NCI-H2107 (cell line): Measurements from ENCODE around the gene TRPM7.
"Not testable (repeated sequence)": the region's sequence is repeated elsewhere in the genome, so short reads cannot be mapped to it uniquely, and the experiment has no call there.

ENCODE experiments used
- DNase-seq: peaks from one replicate; lab custom pipeline; 2025; lab: John Stamatoyannopoulos, UW

Gene TRPM7

DNA sequence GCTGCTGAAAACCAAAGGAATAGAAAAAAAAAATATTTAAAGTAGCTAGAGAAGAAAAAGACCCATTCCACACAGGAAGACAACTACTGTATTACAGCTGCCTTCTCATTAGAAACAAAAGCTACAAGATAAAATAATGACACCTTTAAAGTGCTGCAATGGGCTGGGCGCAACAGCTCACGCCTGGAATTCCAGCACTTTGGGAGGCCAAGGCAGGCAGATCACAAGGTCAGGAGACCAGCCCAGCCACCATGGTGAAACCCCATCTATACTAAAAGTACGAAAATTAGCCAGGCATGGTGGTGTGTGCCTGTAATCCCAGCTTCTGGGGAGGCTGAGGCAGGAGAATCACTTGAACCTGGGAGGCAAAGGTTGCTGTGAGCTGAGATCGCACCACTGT lies 31.0 kb downstream of the TRPM7 start:
- DNase-seq = no peak

- DNase-seq = no peak
These were observed 33.3 kb downstream of the TRPM7 start for GRCh38 chr15:50653156-50653743.

GRCh38 chr15:50652671-50653070 lies 33.9 kb downstream of the TRPM7 start:
- no peak for DNase-seq

DNA sequence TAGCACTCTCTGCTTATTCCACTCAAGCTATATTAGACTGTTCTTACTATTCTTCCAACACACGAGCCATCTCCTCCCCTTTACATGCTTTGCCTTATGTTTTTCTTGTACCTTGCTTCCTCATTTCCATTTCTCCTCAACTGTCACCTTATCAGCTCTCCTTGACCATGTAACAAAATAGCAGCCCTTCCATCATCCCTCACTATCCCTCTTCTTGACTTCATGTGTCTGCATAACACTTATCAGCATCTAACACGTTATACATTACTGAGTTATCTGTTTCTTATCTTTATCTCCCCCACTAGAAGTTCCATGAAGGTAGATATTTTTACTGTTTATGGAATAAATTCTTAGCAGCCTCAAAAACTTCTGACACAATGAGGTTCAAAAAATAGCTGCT lies 45.3 kb downstream of the TRPM7 start:
- DNase-seq = no peak

GRCh38 chr15:50636146-50636545 lies 50.5 kb downstream of the TRPM7 start:
- no peak for DNase-seq

DNA sequence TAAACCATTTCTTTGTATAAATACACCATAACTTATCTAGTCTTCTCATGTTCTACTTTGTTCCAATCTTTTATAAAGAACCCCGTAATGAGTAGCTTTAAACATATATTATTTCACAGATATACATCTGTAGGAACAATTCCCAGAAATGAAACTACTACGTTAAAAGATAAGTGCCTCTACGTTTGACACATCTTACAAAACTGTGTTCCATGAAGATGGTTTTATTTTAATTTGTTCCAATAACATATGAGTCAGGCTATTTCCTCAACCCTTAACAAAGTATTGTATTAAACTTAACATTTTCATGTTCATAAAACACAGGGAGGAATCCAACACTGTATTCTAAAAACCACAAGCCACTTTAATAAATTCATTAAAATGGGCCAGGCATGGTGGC lies 52.9 kb downstream of the TRPM7 start:
- no peak for DNase-seq

- no peak for DNase-seq
These were observed 58.2 kb downstream of the TRPM7 start for GRCh38 chr15:50628421-50628820.

- DNase-seq = no peak
These were observed 59.1 kb downstream of the TRPM7 start for GRCh38 chr15:50627351-50628055.

DNA sequence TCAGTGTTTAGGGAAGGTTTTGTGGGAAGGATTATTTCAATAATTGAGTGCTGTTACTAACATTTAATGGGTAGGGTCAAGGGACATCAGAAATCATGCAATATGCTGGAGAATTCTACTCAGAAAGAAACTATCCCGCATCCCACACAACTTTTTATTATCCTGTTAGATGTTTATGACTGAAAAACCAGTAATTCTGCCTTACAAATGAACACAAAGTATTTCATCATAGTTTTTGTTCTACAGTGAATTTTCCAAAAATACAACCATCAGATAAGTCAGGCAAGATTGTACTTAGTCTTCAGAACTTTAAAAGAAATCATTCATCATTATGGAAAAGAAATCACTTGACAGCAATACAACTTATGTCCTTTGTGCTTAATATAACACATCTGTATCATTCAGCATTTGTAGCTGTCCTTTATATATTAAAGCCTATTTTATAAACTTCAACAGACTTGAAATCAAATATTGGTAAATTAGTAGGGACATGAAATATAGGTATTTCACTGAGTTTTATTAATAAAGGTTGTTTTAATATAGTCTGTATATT lies 61.9 kb downstream of the TRPM7 start:
- DNase-seq = no peak

- not testable (repeated sequence) for DNase-seq
These were observed 64.1 kb downstream of the TRPM7 start for GRCh38 chr15:50622361-50622943.

DNA sequence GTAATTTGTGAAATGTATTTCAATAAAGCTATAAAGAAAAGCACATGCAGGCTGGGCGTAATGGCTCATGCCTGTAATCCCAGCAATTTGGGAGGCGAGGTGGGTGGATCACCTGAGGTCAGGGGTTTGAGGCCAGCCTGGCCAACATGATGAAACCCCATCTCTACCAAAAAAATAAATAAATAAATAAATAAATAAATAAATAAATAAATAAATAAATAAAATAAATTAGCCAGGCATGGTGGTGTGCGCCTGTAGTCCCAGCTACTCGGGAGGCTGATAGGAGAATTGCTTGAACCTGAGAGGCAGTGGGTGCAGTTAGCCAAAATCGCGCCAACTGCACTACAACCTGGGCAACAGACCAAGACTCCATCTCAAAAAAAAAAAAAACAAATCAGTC lies 69.6 kb downstream of the TRPM7 start:
- DNase-seq = not testable (repeated sequence)

DNA sequence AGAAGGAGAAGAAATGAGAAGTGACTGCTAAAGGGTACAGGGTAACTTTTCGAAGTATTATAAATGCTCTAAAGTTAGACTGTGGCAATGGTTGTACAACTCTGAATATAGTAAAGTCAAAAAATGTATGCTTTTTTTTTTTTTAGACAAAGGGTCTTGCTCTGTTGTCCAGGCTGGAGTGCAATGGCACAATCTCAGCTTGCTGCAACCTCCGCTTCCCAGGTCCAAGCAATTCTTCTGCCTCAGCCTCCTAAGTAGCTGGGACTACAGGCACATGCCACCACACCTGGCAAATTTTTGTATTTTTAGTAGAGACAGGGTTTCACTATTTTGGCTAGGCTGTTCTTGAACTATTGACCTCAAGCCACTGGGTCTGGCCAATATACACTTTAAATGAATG lies 70.0 kb downstream of the TRPM7 start:
- not testable (repeated sequence) for DNase-seq

DNA sequence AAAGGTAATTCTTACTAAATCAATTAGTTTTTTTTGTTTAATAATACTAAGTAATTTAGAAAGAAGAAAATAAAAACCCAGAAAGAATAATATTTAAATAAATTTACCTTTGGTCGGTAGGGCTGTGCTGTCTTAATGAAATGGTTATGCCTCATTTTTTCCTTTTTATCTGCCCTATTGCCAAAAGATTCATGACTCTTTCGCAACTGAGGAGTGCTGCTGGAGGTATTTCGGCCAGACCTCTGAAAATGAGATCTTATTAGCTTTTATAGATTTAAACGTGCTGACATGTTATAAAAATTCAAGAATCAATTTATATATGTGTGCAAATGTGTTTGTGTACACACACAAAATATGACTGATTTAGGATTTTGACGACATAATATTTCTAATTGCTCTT lies 73.0 kb downstream of the TRPM7 start:
- no peak for DNase-seq

DNA sequence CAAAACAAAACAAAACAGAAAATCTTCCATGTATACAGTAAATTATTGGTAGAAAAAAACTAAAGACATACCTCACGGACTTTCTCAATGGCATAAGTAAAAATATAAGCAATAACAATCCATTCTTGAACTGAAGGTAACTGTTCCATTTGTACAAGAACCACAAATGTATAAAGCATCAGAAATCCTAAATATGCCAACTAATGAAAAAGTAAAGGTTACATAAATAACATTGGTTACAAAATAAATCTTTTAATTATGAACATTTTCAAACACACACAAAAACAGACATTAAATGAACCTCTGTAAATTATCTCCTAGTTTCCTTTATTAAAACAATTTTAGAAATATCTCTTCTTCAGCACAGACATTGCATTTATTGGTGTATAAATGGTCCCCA lies 79.5 kb downstream of the TRPM7 start:
- DNase-seq = no peak

DNA sequence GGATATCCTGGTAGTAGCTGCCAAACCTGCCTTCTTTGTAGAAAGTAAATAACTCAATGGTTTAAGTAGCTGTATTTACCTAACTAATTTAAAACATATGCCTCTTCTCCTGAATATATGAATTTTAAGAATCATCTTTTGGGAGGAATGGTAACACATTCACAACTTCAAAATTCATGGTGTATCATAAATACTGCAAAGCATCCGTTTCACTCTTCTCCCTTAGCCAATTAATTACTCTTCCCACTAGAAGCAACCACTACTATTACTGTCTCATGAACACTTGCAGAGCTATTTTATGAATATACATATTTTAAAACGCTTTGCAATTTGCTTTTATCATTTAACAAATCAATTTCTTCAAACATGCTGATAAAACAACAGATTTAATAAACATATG lies 81.1 kb downstream of the TRPM7 start:
- no peak for DNase-seq

DNA sequence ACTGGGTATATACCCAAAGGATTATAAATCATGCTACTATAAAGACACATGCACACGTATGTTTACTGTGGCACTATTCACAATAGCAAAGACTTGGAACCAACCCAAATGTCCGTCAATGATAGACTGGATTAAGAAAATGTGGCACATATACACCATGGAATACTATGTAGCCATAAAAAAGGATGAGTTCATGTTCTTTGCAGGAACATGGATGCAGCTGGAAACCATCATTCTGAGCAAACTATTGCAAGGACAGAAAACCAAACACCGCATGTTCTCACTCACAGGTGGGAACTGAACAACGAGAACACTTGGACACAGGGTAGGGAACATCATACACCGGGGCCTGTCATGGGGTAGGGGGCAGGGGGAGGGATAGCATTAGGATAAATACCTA lies 84.6 kb downstream of the TRPM7 start:
- DNase-seq = not testable (repeated sequence)

DNA sequence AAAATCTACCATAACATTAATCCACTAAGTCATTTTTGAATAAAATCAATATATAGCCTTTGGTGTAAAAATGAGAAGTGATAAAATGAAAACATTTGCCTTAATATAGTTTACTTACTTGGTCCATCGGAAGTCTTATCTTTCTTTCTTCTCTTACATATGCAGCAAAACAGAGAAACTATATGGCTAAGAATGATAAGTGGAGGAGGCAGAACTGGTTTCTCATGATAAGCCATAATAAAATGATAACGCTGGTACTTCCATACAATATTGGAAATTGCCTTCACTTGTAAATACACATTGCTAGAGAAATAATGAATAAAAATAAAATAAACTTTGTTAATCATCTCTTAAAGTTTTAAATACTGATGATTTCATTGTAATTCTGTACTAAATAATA lies 92.3 kb downstream of the TRPM7 start:
- DNase-seq = no peak

DNA sequence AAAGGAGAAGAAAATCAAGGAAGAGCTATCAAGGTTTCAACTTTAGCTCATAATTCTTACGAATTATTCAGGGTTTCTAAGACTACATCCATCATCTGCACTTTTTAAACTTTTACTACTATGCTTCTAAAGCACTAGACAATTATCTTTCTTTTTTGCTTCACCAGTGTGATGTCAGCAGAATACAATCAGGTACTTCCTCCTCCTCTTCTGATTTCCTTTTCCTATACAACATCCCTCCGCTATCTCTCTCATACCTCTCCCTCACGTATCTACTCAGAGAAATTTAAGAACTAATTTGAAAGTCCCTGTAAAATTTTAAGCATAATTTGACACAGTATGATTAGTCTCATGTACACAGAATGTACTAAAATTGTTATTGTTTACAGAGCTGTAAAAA lies 92.8 kb downstream of the TRPM7 start:
- no peak for DNase-seq

- no peak for DNase-seq
These were observed 96.3 kb downstream of the TRPM7 start for GRCh38 chr15:50590288-50590687.

DNA sequence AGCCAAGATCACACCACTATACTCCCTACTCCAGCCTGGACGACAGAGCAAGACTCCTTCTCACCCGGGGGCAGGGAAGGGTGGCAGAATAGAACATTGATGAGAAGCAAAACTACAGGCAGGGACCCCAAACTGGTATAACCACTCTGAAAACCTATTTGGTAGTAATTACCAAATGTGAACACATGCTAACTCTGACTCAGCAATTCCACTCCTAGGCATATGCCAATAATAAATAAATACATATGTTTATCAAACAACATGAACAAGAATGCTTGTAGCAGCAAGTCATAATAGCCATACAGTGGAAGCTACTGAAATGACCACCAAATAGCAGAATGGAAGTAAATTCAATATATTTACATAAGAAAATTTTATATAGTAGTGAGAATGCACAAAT lies 109.1 kb downstream of the TRPM7 start:
- no peak for DNase-seq

DNA sequence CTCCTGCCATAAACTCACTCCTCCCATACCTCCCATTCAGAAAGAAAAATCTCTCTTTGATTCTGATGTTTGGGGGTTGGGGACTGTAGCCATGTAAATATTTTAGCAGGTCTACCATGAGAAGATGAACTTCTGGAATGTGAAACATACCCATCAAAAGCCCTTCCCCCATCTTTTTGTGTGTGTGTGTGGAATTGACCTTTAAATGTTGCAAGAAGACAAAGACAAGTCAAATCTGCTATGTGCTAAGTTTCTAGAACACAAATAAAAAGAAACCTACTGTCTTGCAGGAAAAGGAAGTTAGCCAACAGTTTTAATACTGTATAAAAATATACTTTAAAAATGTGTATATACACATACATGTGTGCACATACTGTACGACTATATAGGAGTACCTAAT lies 110.4 kb downstream of the TRPM7 start:
- no peak for DNase-seq

DNA sequence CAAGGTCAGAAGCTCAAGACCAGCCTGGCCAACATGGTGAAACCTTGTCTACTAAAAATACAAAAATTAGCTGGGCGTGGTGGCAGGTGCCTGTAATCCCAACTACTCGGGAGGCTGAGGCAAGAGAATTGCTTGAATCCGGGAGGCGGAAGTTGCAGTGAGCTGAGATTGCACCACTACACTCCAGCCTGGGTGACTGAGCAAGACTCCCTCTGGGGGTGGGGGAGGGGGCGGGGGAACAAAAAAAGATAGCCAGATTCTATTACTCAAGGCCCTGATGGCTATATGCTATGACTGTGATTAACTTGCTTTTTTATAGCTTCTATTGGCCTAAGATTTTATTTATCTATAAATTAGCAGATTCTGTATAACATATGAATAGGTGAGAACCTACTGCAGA lies 112.8 kb downstream of the TRPM7 start:
- not testable (repeated sequence) for DNase-seq

DNA sequence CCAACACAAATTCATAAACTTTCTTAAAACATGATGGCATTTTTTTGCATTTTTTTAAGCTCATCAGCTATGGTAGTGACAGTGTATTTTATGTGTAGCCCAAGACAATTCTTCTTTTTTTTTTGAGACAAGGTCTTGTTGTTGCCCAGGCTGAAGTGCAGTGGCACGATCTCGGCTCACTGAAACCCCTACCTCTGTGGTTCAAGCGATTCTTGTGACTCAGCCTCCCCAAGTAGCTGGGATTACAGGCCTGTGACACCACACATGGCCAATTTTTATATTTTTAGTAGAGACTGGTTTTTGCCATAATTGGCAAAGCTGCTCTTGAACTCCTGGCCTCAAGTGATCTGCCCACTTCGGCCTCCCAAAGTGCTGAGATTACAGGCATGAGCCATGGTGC lies 122.8 kb downstream of the TRPM7 start:
- no peak for DNase-seq
